Activated CD4-positive, alpha-beta T cell treated with anti-CD3 and anti-CD28 coated beads for 4 hours (primary cell): Measurements from ENCODE around the gene PPM1B.

ENCODE experiments used
- DNase-seq, 2 donors: peaks; one replicate each; pipeline ENCODE4 v3.0.0-alpha.2; 2020

Gene PPM1B

GRCh38 chr2:44267269-44267795 lies 98.7 kb downstream of the PPM1B start:
- no peak for DNase-seq

GRCh38 chr2:44267796-44268648 lies 99.3 kb downstream of the PPM1B start:
- no peak for DNase-seq

GRCh38 chr2:44269831-44270230 lies 101.2 kb downstream of the PPM1B start:
- no peak for DNase-seq

- DNase-seq = no peak
These were observed 102.6 kb downstream of the PPM1B start for GRCh38 chr2:44271296-44271695.

- no peak for DNase-seq
These were observed 104.4 kb downstream of the PPM1B start for GRCh38 chr2:44273076-44273475.

GRCh38 chr2:44273596-44273995 lies 104.9 kb downstream of the PPM1B start:
- DNase-seq = no peak

GRCh38 chr2:44275927-44276303 lies 107.2 kb downstream of the PPM1B start:
- no peak for DNase-seq

- no peak for DNase-seq
These were observed 108.9 kb downstream of the PPM1B start for GRCh38 chr2:44277541-44277940.

- DNase-seq = no peak
These were observed 112.2 kb downstream of the PPM1B start for GRCh38 chr2:44280869-44281268.
